Panc1 (cell line): ENCODE measurements around the gene TAF11L5.

Source experiments
- CTCF ChIP-seq: fragments of 450-650 bp; IDR thresholded peaks from 2 replicates; pipeline ENCODE4 v1.5.1; 2017; ENCODE audit warnings: mild to moderate bottlenecking
- POLR2AphosphoS5 ChIP-seq: IDR thresholded peaks from 2 replicates; pipeline ENCODE4 v1.6.1; 2012; ENCODE audit warnings: mild to moderate bottlenecking, low read depth, low read length, moderate library complexity
- REST ChIP-seq, 2 experiments: IDR thresholded peaks; 2 replicates each; pipeline ENCODE4 v1.6.1; 2011 to 2012; ENCODE audit warnings: low read depth in 2 of 2, control low read depth in 1 of 2, low read length in 1 of 2, mild to moderate bottlenecking in 1 of 2, moderate library complexity in 1 of 2; ENCODE audit not compliant: insufficient read depth in 1 of 2

GRCh38 chr5:17511775-17512325 is 13.2 kb upstream of the TAF11L5 start:
- TF ChIP-seq CTCF (no peak), REST (IDR thresholded peaks at IDR 0.05; ENCODE audit: insufficient read depth in 1 of 2, low read depth in 2 of 2, low read length in 1 of 2) (no peak), POLR2AphosphoS5 (no peak)
